ENCODE results near the gene CNGA3.
"Not testable (repeated sequence)": the region's sequence is repeated elsewhere in the genome, so short reads cannot be mapped to it uniquely, and the experiment has no call there.

CNGA3 gene

DNA sequence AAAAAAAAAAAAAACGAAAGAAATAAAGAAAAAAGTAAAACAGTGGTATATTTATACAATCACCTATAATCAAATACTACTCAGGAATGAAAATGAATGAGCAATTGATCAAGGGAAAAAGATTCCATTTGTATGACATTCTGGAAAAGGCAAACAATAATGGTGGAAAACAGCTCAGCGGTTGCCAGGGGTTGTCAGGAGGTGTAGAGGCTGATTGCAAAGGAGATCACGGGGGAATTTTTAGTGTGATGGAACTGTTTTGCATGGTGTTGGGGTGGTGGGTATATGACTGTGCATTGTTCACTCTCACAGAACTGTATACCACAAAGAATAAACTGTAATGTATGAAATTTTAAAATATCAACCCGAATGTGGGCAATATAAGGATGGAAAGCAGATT is 52.9 kb downstream of the CNGA3 start:
- TF ChIP-seq JUND (IDR thresholded peaks at IDR 0.05; ENCODE audit: low read depth) = no peak
- no peak for DNase-seq (ENCODE audit: low read depth in 1 of 2, low spot score in 1 of 2)
- in situ Hi-C loops (cut with HindIII; ENCODE audit: low pct_unique_long_range_greater_than_20kb, low sequenced_read_pairs) = no loop called here

DNA sequence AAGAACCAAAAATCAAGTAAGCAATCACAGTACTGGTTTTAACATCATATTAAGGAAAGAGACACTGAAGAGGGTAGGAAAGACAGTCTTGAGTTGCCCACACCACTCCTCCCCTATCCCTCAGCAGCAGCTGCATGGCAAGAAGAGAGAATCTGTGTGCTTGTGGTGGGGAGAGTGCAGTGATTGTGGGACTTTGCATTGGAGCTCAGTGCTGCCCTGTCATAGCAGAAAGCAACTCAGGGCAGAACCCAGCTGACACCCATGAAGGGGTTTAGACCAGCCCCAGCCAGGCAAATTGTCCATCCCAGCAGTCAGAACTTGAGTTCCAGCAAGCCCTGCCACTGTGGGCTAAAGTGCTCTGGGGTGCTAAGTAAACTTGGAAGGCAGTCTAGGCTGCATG is 57.6 kb downstream of the CNGA3 start:
- no peak for TF ChIP-seq JUND (IDR thresholded peaks at IDR 0.05; ENCODE audit: low read depth)
- DNase-seq (ENCODE audit: low read depth in 1 of 2, low spot score in 1 of 2) = no peak
- in situ Hi-C loops (cut with HindIII; ENCODE audit: low pct_unique_long_range_greater_than_20kb, low sequenced_read_pairs) = no loop called here

DNA sequence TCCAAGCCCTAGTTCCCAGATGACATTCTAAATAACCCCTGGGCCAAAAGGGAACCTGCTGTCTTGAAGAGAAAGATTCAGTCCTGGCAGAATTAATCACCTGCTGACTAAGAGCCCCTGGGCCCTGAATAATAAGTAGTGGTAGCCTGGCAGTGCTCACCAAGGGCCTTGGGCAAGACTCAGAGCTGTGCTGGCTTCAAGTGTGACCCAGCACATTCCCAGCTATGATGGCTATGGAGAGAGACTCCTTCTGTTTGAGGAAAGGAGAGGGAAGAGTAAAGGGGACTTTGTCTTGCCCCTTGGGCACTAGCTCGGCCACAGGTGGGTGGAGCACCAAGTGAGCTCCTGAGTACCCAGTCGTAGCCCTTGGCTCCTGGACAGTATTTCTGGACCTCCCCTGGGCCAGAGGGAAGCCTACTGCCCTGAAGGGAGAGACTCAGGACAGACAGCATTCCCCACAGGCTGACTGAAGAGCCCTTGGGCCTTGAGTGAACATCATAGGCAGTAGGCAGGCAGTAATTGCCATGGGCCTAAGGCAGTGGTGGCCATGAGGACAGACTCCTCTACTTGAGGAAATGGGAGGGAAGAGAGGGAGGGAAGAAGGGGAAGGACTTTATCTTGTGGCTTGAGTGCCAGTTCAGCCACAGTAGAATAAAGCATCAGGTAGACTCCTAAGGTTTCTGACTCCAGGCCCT is 58.4 kb downstream of the CNGA3 start:
- DNase-seq (ENCODE audit: low read depth in 1 of 2, low spot score in 1 of 2) = no peak
- no peak for TF ChIP-seq JUND (IDR thresholded peaks at IDR 0.05; ENCODE audit: low read depth)
- in situ Hi-C loops (cut with HindIII; ENCODE audit: low pct_unique_long_range_greater_than_20kb, low sequenced_read_pairs) = no loop called here

DNA sequence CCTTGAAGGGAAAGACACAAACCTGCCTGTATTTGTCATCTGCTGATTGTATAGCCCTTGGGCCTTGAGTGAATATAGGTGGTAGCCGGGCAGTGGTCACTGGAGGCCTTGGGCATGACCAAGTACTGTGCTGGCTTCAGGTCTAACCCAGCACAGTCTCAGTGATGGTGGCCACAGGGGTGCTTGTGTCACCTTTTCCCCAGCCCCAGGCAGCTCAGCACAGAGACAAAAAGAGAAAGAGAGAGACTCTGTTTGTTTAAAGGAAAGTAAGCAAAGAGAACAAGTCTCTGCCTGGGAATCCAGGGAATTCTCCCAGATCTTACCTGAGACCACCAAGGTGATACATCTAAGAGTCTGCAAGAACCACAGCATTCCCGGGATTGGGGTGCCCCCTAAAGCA is 59.0 kb downstream of the CNGA3 start:
- no peak for TF ChIP-seq JUND (IDR thresholded peaks at IDR 0.05; ENCODE audit: low read depth)
- no peak for DNase-seq (ENCODE audit: low read depth in 1 of 2, low spot score in 1 of 2)
- in situ Hi-C loops (cut with HindIII; ENCODE audit: low pct_unique_long_range_greater_than_20kb, low sequenced_read_pairs) = no loop called here

GRCh38 chr2:98408155-98408554 is 61.9 kb downstream of the CNGA3 start:
- no peak for DNase-seq (ENCODE audit: low read depth in 1 of 2, low spot score in 1 of 2)
- TF ChIP-seq JUND (IDR thresholded peaks at IDR 0.05; ENCODE audit: low read depth) = no peak
- in situ Hi-C loops (cut with HindIII; ENCODE audit: low pct_unique_long_range_greater_than_20kb, low sequenced_read_pairs) = no loop called here

DNA sequence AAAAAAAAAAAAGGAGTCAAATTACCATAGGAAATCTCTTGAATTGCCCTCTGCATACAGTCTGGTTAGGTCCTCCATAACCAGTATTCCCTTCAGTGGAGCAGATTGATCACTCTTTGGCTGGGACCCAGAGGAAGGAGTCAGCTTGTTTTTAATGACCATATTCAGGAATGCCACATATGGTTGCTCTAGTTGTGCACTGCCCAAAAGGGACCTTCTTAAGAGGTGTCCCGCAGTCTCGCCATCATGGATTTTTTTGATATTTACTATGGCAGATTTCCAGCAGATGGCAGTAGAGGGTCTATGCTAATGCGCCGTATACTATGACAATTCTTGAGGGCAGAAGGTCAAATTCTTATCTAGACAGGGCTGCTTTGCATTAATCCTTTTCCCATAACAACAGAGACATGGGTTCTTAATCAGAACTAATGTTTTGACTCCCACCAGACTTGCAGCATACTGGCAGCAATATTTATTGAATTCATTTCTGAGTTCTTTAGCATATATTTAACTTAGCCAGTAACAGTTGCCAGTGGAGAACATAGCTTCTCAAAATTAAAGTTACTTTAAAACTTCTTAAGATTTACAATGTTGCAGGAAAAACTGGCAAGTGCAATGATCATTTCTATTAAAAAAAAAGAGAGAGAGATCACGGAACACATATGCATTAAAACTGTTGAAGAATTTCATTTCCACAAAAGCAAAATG is 66.6 kb downstream of the CNGA3 start:
- no peak for TF ChIP-seq JUND (IDR thresholded peaks at IDR 0.05; ENCODE audit: low read depth)
- peak; percentile 1 to 56 for DNase-seq (ENCODE audit: low read depth in 1 of 2, low spot score in 1 of 2)
- in situ Hi-C loops (cut with HindIII; ENCODE audit: low pct_unique_long_range_greater_than_20kb, low sequenced_read_pairs) = no loop called here

DNA sequence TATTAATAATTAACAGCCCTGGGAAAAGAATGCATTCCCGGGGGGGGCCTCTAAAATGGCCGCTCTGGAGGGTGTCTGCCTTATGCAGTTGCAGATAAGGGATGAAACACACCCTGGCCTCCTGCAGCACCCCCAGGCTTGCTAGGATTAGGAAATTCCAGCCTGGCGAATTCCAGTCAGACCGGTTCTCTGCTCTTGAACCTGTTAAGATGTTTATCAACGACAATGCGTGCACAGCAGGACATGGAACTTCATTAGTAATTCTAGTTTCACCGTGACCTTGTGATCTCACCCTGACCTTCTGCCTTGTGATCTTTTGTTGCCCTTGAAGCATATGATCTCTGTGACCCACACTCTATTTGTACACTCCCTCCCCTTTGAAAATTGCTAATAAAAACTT is 68.0 kb downstream of the CNGA3 start:
- peak in 1 of 2 experiments; percentile 35 for DNase-seq (ENCODE audit: low read depth in 1 of 2, low spot score in 1 of 2)
- in situ Hi-C loops (cut with HindIII; ENCODE audit: low pct_unique_long_range_greater_than_20kb, low sequenced_read_pairs) = not testable (repeated sequence)

- DNase-seq (ENCODE audit: low read depth in 1 of 2, low spot score in 1 of 2); in situ Hi-C loops (cut with HindIII; ENCODE audit: low pct_unique_long_range_greater_than_20kb, low sequenced_read_pairs): not testable (repeated sequence)
Observed at GRCh38 chr2:98415719-98416248, 69.5 kb downstream of the CNGA3 start.

- no peak for TF ChIP-seq JUND (IDR thresholded peaks at IDR 0.05; ENCODE audit: low read depth)
- DNase-seq (ENCODE audit: low read depth in 1 of 2, low spot score in 1 of 2) = no peak
- in situ Hi-C loops (cut with HindIII; ENCODE audit: low pct_unique_long_range_greater_than_20kb, low sequenced_read_pairs) = no loop called here
Observed at GRCh38 chr2:98416383-98417159, 70.3 kb downstream of the CNGA3 start.

DNA sequence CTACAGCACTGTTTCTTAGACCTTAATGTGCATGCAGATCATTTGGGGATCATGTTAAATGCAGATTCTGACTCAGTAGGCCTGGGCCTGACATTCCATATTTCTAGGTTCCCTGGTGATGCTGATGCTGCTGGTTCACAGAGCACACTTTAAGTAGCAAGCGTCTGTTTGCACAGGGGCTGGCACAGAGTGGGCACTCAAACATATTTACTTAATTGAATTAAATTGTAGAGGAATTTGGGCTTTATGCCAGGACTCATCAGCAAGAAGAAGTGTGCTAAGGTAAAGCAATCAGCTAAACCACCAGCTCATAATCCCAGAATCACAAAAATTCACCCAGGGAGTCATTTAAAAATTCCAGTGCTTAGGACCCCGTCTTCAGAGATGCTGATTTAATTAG is 73.3 kb downstream of the CNGA3 start:
- TF ChIP-seq JUND (IDR thresholded peaks at IDR 0.05; ENCODE audit: low read depth) = no peak
- no peak for DNase-seq (ENCODE audit: low read depth in 1 of 2, low spot score in 1 of 2)
- in situ Hi-C loops (cut with HindIII; ENCODE audit: low pct_unique_long_range_greater_than_20kb, low sequenced_read_pairs) = no loop called here

DNA sequence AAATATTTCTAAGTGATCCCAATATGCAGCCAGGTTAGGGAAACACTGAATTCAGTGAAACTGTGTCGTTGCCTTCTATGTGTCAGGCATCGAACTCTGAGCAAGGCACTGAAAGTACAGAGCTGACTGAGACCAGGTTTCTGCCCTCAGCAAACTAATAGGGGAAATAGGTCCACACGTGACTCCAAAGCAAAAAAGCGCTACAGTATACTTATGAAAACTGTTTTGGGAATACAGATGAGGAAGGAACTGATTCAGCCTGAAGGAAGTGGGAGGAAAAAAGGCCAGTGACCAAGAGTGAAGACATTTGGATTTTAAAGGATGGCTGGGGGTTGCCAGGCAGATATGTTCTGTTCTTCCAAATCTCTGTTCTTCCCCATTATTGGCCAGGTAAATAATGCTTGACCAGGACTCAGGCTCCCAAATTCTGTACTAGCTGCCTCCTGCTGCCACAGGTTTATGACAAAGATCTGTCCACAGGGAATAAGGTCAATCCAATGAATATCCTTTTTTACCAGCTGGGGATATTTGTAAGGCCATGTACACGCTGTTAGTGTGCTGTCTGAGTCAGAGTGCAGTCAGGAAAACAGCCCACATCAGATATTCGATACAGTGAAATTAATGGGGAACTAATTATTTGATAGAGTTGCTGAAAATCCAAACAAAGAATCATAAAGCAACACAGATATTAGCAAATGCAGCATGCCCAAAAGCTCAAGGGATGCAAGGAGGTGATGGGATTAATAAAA is 73.9 kb downstream of the CNGA3 start:
- no peak for DNase-seq (ENCODE audit: low read depth in 1 of 2, low spot score in 1 of 2)
- TF ChIP-seq JUND (IDR thresholded peaks at IDR 0.05; ENCODE audit: low read depth) = no peak
- in situ Hi-C loops (cut with HindIII; ENCODE audit: low pct_unique_long_range_greater_than_20kb, low sequenced_read_pairs) = no loop called here

DNA sequence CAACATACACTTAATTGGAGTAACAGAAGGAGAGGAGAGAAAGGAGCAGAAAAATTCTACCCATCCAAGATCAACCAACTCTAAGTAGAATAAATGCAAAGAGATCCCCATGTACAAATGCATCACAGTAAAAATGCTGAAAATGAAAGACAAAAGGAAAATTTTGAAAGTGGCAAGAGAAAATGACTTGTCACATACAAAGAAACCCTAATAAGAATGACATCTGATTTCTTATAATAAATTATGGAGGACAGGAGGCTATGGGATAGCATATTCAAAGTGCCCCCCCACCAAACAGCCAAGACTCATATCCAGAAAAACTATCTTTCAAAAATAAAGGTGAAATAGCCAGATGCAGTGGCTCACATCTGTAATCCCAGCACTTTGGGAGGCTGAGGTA is 76.2 kb downstream of the CNGA3 start:
- in situ Hi-C loops (cut with HindIII; ENCODE audit: low pct_unique_long_range_greater_than_20kb, low sequenced_read_pairs) = no loop called here
- no peak for DNase-seq (ENCODE audit: low read depth in 1 of 2, low spot score in 1 of 2)
- no peak for TF ChIP-seq JUND (IDR thresholded peaks at IDR 0.05; ENCODE audit: low read depth)
